Astrocyte of the spinal cord (primary cell): Measurements from ENCODE around the gene FKBP6.
"Not testable (repeated sequence)": the region's sequence is repeated elsewhere in the genome, so short reads cannot be mapped to it uniquely, and the experiment has no call there.

Experiments used
- DNase-seq: peaks from one replicate; pipeline ENCODE4 v3.0.0; 2011; ENCODE audit warnings: low read depth, low spot score
- H3K4me3 ChIP-seq: 2 replicates; pipeline ENCODE4 v1.5.1; 2011; ENCODE audit warnings: low read depth, mild to moderate bottlenecking, low read length, moderate library complexity
- in situ Hi-C: cut with HindIII; loops from 2 replicates; pipeline ENCODE4 v1.10.0; 2017; ENCODE audit warnings: low sequenced_read_pairs
- TF ChIP-seq, protein P1 (sequence below): IDR thresholded peaks from 2 replicates; pipeline ENCODE4 v1.5.1; 2012; ENCODE audit warnings: low read depth, mild to moderate bottlenecking, low read length, inconsistent platforms

Gene FKBP6

DNA sequence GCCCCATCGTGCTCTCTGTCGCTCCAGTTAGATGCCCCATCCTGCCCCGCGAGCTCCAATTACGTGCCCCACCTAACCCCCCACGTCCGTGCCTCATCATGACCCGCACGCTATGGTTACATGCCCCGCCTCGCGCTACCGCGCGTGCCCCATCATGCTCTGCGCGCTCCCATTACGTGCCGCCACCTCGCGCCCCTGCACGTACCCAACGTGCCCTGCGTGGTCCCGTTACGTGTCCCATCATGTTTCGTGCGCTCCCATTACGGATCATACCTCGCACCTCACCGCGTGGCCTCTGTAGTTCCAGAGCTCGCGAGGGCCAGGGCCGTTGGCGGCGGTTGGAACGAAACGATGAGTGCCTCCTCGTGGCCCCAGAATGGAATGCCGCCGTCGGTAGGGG lies at the start of gene FKBP6, which contains the start of gene TRIM50:
Gene FKBP6 (plus strand): TSS at position 240 of the 400 bp plus-strand sequence. CDS start 268 bp downstream, outside the sequence.
Gene TRIM50 (minus strand): TSS at position 161 of the 400 bp plus-strand sequence. CDS start 3,295 bp downstream, outside the sequence.
- in situ Hi-C loops, DNase-seq, H3K4me3 ChIP-seq: not testable (repeated sequence)

DNA sequence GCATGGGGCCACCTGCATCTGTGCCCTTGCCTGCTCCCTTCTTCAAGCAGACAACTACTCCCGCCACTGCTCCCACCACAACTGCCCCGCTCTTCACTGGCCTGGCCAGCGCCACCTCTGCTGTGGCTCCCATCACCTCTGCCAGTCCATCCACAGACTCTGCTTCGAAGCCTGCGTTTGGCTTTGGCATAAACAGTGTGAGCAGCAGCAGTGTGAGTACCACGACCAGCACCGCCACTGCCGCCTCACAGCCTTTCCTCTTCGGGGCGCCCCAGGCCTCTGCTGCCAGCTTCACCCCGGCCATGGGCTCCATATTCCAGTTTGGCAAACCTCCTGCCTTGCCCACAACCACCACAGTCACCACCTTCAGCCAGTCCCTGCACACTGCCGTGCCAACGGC lies 30.7 kb upstream of the FKBP6 start:
- in situ Hi-C loops: not testable (repeated sequence)

DNA sequence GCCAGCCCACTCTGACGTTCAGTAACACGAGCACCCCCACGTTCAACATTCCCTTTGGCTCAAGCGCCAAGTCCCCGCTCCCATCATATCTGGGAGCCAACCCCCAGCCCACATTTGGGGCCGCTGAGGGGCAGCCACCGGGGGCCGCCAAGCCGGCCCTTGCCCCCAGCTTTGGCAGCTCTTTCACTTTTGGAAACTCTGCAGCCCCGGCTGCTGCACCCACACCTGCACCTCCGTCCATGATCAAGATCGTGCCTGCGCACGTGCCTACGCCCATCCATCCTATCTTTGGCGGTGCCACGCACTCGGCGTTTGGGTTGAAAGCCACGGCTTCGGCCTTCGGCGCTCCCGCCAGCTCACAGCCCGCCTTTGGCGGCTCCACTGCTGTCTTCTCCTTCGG lies 30.3 kb upstream of the FKBP6 start:
- DNase-seq, H3K4me3 ChIP-seq, in situ Hi-C loops: not testable (repeated sequence)

More for the DNA sequence above, 30.7 kb upstream of the FKBP6 start:
- not testable (repeated sequence) for H3K4me3 ChIP-seq, DNase-seq

GRCh38 chr7:73299812-73300211 lies 28.1 kb upstream of the FKBP6 start:
- H3K4me3 ChIP-seq, in situ Hi-C loops, DNase-seq: not testable (repeated sequence)

DNA sequence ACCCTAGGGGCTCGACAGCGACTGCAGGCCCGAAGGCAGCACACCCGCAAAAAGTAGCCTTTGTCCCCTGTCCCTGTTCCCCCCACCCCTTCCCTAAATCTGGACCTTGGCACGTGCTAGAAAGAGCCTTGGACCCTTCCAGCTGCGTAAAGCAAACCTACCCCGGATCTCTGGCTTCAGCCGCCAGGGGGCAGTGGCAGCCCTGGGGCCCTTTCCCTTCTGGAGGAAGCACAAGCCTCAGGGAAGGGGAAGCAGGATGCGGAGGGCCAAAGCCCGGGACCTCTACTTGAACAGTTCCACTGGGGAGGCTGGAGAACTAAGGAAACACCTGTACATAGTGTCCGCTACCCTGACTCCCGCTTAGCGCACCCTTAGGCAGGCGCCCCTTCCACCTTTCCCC lies 26.9 kb upstream of the FKBP6 start:
- H3K4me3 ChIP-seq, in situ Hi-C loops, DNase-seq: not testable (repeated sequence)

GRCh38 chr7:73302846-73303245 lies 25.1 kb upstream of the FKBP6 start:
- H3K4me3 ChIP-seq, in situ Hi-C loops, DNase-seq: not testable (repeated sequence)

DNA sequence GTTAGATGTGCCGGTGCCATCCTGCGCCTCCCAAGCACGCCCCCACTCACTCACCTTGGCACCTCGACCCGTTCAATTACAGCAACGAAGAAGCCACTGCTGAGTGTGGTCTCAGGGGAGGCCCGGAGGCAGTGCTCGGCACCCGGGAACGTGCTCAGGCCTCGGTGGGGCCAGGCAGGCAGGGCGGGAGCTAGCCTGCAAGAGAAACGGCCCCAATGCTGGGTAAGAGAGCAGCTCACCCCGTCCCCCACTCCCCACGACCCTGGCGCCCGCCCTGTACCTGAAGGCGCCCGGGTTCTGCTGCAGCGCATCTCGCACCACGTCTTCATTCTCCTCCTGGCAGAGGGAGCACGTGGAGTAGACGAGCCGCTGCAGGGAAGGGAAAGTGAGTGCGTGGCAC lies 24.4 kb upstream of the FKBP6 start:
- H3K4me3 ChIP-seq: no peak overlapping the region
- in situ Hi-C loops: no loop called here
- DNase-seq: no peak
- TF ChIP-seq, protein P1, sequence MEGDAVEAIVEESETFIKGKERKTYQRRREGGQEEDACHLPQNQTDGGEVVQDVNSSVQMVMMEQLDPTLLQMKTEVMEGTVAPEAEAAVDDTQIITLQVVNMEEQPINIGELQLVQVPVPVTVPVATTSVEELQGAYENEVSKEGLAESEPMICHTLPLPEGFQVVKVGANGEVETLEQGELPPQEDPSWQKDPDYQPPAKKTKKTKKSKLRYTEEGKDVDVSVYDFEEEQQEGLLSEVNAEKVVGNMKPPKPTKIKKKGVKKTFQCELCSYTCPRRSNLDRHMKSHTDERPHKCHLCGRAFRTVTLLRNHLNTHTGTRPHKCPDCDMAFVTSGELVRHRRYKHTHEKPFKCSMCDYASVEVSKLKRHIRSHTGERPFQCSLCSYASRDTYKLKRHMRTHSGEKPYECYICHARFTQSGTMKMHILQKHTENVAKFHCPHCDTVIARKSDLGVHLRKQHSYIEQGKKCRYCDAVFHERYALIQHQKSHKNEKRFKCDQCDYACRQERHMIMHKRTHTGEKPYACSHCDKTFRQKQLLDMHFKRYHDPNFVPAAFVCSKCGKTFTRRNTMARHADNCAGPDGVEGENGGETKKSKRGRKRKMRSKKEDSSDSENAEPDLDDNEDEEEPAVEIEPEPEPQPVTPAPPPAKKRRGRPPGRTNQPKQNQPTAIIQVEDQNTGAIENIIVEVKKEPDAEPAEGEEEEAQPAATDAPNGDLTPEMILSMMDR: no peak

- TF ChIP-seq, protein P1: no peak
- no peak overlapping the region for H3K4me3 ChIP-seq
Observed at GRCh38 chr7:73304071-73304470, 23.9 kb upstream of the FKBP6 start.

DNA sequence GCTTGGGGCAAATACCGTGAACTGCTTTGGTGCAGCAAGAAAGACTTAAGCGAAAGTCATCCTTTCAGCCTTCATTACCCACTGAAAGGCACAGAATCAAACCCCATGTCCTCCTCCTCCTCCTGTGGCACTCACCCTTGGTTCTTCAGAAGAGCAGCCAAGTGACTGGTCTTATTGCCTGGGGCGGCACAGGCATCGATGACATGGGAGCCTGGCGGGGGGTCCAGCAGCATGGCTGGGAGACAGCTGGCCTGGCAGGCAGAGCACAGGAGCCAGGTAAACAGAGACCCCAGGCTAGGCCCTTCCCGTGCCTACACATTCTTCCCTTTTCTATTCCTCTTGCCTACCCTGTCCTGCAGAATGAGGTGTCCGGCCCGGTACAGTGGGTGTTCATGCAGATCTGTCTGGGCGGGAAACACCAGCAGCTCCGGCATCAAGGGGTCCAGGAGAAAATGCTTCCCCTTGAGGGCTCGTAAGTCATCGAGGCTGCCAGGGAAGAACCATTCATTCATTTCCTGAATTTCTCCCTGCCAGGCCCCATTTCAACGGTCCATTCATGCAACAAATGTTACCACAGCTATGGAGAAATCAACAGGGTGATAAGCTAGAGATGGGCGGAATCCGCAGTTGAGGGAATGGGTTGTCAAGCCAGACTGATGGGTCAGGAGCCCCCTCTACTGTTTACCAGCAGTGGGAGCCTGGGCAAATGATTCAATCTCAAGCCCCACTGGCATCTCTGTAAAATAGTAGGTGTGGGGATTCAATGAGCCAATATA lies 23.2 kb upstream of the FKBP6 start:
- DNase-seq, H3K4me3 ChIP-seq, in situ Hi-C loops: not testable (repeated sequence)
- TF ChIP-seq, protein P1: peak; percentile 14

More at GRCh38 chr7:73304071-73304470, 23.9 kb upstream of the FKBP6 start:
- in situ Hi-C loops: no loop called here
- DNase-seq: no peak

DNA sequence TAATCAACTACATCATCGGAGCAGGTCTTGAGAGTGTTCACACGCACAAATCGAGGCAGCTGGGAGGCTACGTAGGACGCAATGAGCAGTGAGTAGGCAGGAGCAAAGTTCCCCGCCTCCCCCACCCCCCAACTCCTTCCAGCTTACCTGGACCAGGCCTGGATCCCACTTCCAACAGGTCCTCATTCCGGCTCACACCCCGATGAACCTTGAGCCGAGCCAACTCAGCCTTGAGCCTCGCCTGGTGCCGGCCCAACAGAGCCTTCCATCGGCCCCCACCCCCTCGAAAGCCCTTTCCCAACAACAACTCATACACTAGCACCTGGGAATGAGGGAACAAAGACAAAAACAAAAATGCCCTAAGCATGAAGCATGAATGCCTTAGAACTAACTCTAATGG lies 20.5 kb upstream of the FKBP6 start:
- in situ Hi-C loops: no loop called here
- no peak overlapping the region for H3K4me3 ChIP-seq
- TF ChIP-seq, protein P1: no peak
- DNase-seq: no peak
